Type B pancreatic cell (in vitro differentiated cells): ENCODE measurements around the gene DAPK2. TPM values are rescaled to one million over a fixed set of nuclear protein-coding genes. Genes with fewer than 3 reads are reported as not detected.

Source experiments
- DNase-seq: peaks from one replicate; pipeline ENCODE4 v3.0.0; 2021; ENCODE audit warnings: mixed read lengths; ENCODE audit not compliant: unreplicated experiment; ENCODE audit errors: extremely low spot score
- H3K27ac Mint-ChIP-seq: 2 replicates; pipeline ENCODE4 v1.8.0; 2021; ENCODE audit warnings: mild to moderate bottlenecking, mixed read lengths
- H3K27me3 Mint-ChIP-seq: 2 replicates; pipeline ENCODE4 v1.8.0; 2021; ENCODE audit warnings: mixed read lengths
- H3K36me3 Mint-ChIP-seq: 2 replicates; pipeline ENCODE4 v1.8.0; 2021; ENCODE audit warnings: mixed read lengths
- H3K4me1 Mint-ChIP-seq: one replicate; pipeline ENCODE4 v1.8.0; 2021; ENCODE audit warnings: mixed read lengths; ENCODE audit not compliant: unreplicated experiment
- H3K4me3 Mint-ChIP-seq: 2 replicates; pipeline ENCODE4 v1.8.0; 2021; ENCODE audit warnings: mild to moderate bottlenecking, mixed read lengths
- H3K9me3 Mint-ChIP-seq: 2 replicates; pipeline ENCODE4 v1.8.0; 2021; ENCODE audit warnings: mixed read lengths
- CTCF ChIP-seq: fragments of 200-600 bp; sonication (generic); conservative IDR thresholded peaks from 2 replicates; pipeline ENCODE4 v1.5.0; 2021; ENCODE audit warnings: antibody characterized with exemption, mild to moderate bottlenecking
- total RNA-seq: library from RNA; stranded (reverse); gene quantifications from 2 replicates; pipeline ENCODE4 v1.2.1, GENCODE V29; 2021; ENCODE audit warnings: low replicate concordance

Gene DAPK2
- total RNA-seq, 1 donor from 2014 or later, result 5.0 TPM

- no peak for DNase-seq
- Mint-ChIP-seq H3K36me3 (no peaks in the 10 kb centered on the region), H3K4me3 (no peak overlapping the region)
Observed at GRCh38 chr15:63931556-63931955, 114.7 kb downstream of the DAPK2 start.

GRCh38 chr15:63930034-63930433 is 116.3 kb downstream of the DAPK2 start:
- TF ChIP-seq CTCF, result no peak
- DNase-seq, result no peak
- H3K9me3 Mint-ChIP-seq, result no peaks in the 10 kb centered on the region
- H3K27me3 Mint-ChIP-seq, result no peaks in the 10 kb centered on the region
- H3K27ac Mint-ChIP-seq, result no peak overlapping the region
- H3K36me3 Mint-ChIP-seq, result no peaks in the 10 kb centered on the region
- H3K4me1 Mint-ChIP-seq, result no peaks in the 10 kb centered on the region
- H3K4me3 Mint-ChIP-seq, result no peak overlapping the region

More at GRCh38 chr15:63931556-63931955, 114.7 kb downstream of the DAPK2 start:
- Mint-ChIP-seq H3K9me3 (no peaks in the 10 kb centered on the region), H3K27me3 (no peaks in the 10 kb centered on the region), H3K27ac (no peak overlapping the region), H3K4me1 (no peaks in the 10 kb centered on the region)
- TF ChIP-seq CTCF, result no peak

- H3K27ac Mint-ChIP-seq, result no peak overlapping the region
- no peaks in the 10 kb centered on the region for H3K36me3 Mint-ChIP-seq
- H3K4me3 Mint-ChIP-seq, result no peak overlapping the region
- H3K27me3 Mint-ChIP-seq, result no peaks in the 10 kb centered on the region
- DNase-seq, result no peak
- no peak for TF ChIP-seq CTCF
- H3K9me3 Mint-ChIP-seq, result no peaks in the 10 kb centered on the region
- no peaks in the 10 kb centered on the region for H3K4me1 Mint-ChIP-seq
Observed at GRCh38 chr15:63928185-63928842, 118.0 kb downstream of the DAPK2 start.

GRCh38 chr15:63923993-63924950 is 122.0 kb downstream of the DAPK2 start:
- no peaks in the 10 kb centered on the region for H3K9me3 Mint-ChIP-seq
- H3K36me3 Mint-ChIP-seq, result no peaks in the 10 kb centered on the region
- TF ChIP-seq CTCF, result no peak
- H3K27me3 Mint-ChIP-seq, result no peaks in the 10 kb centered on the region
- DNase-seq, result no peak
- H3K4me3 Mint-ChIP-seq, result no peak overlapping the region
- H3K4me1 Mint-ChIP-seq, result peaks cover 4% of the 10 kb centered on the region
- no peak overlapping the region for H3K27ac Mint-ChIP-seq

GRCh38 chr15:63922916-63923315 is 123.4 kb downstream of the DAPK2 start:
- no peak for TF ChIP-seq CTCF
- Mint-ChIP-seq H3K4me3 (no peak overlapping the region), H3K9me3 (no peaks in the 10 kb centered on the region), H3K36me3 (no peaks in the 10 kb centered on the region), H3K4me1 (peaks cover 5% of the 10 kb centered on the region), H3K27me3 (no peaks in the 10 kb centered on the region), H3K27ac (no peak overlapping the region)
- DNase-seq, result no peak
